ENCODE data around the gene VPS33B. TPM values are rescaled to one million over a fixed set of nuclear protein-coding genes. Genes with fewer than 3 reads are reported as not detected.
A peak's percentile ranks its signal among the peaks of the same experiment; 100 is the strongest.

The VPS33B gene
- total RNA-seq, 1 experiment from 2014 or later, result 8.9 TPM

DNA sequence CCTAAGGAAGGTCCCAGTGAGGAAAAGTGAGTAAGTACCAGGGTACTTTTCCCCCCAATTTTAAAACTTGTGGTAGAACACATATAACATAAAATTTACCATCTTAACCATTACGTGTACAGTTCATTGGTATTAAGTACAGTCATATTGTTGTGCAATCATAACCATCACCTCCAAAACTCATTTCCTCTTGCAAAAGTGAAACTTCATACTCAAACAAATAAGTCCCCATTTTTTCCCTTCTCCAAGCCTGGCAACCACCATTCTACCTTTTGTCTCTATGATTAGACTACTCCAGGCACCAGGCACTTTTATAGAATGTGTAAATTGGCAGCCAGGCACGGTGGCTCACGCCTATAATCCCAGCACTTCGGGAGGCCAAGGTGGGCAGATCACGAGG, 40.3 kb downstream of the VPS33B start:
- DNase-seq (ENCODE audit: low spot score), result no peak

DNA sequence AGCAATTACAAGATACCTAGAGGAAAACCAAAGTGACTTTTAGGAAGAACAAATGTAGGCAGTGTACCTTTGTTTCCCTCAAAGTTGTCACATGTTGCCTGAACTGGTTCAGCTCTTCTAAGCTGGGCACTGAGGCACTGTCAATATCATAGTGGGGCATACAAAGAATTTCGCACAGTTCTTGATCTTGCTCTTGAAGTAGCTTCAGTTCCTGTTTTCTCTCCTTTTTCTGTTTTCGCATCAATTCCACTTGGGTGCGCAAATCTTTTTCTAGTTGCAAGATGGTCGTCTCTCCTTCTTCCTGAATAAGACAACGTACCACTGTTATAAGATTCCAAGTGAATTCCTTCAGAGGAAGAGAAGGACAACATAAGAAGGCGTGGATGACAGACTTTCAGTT, 40.7 kb downstream of the VPS33B start:
- DNase-seq (ENCODE audit: low spot score), result no peak

DNA sequence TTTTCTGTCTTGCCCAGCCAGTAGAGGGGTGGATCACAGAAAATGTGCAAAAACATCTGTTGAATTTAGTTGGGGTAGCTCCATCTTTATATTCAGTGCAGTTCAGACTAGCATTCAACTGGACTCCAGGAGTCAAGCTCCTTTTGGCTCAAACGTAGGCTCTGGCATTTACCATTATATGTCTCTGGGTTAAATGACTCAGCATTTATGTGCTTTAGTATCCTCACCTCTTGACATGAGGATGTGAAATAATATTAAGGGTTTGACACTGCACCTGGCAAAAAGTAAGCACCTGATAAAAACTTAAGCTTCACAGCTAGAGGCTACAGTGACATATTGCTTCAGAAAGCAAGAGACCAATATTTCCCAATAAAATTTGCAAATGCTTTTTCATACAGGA, 42.8 kb downstream of the VPS33B start:
- no peak for DNase-seq (ENCODE audit: low spot score)

DNA sequence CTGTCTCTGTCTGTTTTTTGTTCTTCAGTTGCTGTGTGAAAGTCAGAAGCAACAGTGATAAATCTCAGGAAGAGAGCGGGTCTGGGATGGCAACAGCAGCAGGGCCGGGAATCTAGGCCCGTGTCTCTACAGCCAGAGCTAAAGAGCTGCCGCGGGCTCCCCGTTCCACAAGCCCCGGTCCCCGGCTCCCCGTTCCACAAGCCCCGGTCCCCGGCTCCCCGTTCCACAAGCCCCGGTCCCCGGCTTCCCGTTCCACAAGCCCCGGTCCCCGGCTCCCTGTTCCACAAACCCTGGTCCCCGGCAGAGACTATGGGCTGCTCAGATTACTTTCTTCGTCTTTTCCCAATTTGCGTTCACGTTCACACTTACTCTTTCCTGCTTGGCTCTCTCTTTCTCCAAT, 48.2 kb downstream of the VPS33B start:
- DNase-seq (ENCODE audit: low spot score), result no peak

DNA sequence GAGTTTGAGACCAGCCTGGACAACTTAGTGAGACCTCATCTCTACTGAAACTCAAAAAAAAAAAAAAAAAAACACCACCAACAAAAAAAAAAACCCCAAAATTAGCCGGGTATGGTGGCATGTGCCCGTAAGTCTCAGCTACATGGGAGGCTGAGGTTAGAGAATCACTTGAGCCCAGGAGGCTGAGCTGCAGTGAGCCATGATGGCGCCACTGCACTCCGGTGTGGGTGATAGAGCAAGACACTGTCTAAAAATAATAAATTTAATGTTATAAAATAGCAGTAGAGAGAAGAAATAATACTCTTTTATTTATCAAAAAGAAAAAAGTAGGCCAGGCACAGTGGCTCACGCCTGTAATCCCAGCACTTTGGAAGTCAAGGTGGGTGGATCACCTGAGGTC, 50.3 kb downstream of the VPS33B start:
- DNase-seq (ENCODE audit: low spot score), result no peak

DNA sequence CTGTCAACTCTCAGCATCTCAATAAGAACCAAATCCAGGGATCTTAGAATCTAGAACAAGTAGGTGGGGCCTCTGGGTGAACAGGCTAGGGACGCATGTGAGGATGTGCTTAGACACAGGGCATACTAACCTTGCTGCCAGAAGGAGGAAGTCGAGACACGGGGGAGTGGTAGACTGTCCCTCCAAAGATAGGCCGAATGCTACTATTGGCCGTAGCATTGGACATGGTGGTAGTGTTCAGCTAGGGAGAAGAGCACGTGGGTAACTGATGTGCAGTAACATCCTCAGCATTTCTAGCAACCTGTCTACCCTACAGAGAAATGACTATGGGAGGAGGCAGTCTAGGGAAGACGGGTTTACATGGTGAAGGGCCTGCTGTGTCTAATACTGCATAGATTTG, 52.1 kb downstream of the VPS33B start:
- DNase-seq (ENCODE audit: low spot score), result no peak

DNA sequence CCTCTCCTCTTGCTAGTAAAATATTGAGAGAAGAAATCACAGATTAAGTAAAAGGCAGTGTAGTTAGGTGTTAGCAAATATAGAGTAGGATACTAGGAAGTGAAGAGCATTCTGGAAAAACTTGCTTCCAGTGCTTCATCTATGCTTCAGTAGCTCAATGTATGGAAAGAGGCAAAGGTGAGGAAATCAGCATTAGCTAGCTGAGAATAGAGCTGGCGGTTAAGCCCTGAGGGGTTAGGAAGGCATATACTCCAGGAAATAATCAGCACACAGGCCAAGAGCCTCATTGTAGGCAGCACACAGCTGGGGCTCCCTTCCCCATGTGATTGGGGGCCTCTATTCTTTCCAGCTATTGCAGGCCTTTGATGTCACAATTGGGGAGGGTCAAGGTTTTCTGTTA, 54.0 kb downstream of the VPS33B start:
- no peak for DNase-seq (ENCODE audit: low spot score)

DNA sequence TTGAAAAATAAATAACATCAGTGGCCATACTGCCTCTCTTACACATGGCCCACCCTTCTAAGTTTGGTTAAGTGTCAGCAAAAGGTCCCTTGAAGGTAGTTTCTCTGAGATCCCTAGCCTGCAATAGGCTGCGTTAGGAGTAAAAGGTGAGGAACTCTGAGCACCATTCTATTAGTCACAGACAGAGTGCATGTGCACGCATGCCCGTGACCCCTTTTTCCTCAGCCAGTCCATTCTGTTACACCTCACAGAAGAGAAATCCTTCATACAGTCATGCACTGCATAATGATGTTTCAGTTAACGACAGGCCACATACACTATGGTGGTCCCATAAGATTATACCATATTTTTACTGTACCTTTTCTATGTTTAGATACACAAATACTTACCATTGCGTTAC, 55.2 kb downstream of the VPS33B start:
- no peak for DNase-seq (ENCODE audit: low spot score)

DNA sequence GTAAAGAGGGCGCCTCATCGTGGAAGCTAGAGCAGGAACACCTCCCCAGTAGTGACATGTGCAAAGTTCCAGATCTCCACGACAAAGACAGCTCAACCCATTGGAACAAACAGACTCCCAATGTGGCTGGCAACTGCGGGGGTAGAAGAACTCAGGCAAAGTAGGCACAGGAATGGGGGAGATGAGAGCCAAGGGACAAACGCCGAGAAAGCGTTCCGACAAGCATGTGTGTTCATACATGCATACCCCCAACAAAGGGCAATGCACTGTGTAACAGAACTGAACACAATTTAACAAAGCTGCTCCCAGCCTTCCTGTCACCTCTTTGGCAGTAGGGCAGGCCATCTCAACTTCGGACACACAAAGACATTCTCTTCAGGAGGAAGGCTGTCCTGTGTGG, 56.1 kb downstream of the VPS33B start:
- no peak for DNase-seq (ENCODE audit: low spot score)

DNA sequence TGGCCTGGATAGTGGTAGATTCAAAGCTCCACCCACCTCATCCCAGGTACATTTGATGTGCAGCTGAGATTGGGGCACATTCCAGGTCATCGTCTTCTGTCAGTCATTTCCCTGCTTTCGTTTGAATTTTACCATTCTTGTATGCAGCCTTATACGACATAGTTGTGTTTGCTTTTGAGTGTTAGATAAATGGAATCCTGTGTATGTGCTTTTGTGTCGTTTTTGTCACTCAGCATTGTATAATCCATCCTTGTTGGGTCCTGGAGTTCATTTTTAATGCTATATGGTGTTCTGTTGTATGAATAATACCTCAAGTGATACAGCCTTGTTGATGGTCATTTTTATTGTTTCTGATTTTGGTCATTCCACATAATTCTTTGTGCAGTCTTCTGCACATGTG, 60.4 kb downstream of the VPS33B start:
- DNase-seq (ENCODE audit: low spot score), result no peak

DNA sequence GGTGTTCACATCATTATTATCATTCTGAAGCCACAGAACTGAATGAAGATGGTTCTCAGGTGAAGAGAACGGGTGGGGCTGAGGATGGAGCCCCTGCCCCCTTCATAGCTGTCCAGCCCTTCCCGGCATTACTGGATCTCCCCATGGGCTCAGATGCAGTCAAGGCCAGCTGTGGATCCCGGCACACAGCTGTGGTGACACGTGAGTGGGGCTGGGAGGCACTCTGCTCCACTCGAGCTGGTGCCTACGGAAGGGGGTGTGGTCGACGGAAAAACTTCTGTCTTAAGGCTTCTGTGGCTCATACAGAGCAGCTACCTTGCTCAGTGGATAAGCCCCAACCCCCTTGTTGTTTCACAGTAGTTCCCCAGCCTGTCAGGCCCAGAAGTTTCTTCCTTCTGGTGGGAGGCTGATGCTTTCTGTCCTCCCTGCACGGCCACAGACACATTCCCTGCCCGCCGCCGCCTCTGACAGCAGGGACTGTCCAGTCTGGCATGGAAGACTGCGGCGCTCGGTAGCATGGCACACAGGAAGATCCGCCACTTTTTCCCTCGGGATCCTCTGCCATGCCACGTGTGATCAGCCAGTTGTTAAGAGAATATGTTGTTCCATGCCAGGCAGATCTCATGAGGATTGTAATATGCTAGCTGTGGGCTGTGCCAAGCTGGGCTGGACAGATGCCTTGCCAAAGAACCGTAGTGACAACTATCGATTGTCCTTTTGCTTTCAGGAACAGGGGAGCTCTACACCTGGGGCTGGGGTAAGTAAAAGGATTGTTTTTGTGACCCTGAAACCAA, 61.9 kb downstream of the VPS33B start:
- no peak for DNase-seq (ENCODE audit: low spot score)

DNA sequence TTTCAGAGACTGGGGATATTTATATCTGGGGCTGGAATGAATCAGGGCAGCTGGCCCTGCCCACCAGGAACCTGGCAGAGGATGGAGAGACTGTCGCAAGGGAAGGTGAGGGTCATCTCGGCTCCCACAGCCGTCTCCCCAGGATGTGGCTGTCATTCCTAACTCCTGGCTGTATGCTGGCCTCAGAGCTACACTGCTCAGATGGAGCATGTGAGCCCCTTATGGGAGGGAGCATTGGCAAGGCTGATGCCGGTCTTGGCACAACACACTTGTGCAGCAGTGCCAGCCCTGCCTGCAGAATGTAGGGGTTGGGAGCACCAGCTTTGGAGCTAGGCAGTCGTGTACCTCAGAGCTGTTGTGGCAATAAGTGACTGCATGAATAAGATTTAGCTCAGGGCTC, 62.5 kb downstream of the VPS33B start:
- no peak for DNase-seq (ENCODE audit: low spot score)

DNA sequence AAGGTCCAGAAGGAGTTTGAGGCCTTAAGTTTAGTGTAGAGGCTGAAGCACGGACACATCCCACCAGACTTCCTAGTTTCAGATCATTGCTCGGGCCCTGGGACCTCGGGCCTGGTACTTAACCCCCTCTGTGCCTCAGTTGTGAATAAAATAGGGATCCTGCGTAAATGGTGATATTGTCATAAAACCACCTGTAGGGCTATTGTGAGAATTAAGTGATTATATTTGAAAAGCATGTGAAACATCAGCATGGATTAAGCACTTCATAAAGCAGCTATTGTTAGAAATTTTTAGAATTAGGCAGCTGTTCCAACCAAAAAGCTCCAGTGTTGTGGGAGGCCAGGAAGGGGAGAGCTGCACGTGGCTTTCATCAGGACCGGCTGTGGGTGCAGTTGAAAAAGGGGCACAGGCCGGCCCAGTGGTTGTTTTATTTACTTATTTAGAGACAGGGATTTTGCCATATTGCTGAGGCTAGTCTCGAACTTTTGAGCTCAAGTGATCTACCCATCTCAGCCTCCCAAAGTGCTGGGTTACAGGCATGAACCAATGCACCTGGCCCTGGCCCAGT, 63.3 kb downstream of the VPS33B start:
- no peak for DNase-seq (ENCODE audit: low spot score)

DNA sequence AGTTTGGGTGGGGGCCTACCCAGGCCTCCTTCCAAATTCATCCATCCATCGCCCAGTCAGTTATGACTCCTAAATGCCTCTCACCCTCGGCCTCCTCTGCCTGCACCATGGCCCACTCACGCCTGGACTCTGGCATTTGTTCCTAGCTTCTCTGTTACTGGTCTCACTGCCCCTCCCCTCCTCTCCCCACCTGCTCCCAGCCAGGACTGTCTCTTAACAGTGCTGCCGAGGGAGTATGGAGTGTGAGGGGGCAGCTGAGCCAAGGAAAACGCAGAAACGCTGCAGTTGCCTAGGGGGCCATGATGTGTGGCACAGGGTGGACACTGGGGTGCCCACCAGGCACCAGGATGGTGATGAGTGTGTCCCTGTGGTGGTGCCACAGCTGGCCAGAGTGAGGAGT, 64.6 kb downstream of the VPS33B start:
- no peak for DNase-seq (ENCODE audit: low spot score)

DNA sequence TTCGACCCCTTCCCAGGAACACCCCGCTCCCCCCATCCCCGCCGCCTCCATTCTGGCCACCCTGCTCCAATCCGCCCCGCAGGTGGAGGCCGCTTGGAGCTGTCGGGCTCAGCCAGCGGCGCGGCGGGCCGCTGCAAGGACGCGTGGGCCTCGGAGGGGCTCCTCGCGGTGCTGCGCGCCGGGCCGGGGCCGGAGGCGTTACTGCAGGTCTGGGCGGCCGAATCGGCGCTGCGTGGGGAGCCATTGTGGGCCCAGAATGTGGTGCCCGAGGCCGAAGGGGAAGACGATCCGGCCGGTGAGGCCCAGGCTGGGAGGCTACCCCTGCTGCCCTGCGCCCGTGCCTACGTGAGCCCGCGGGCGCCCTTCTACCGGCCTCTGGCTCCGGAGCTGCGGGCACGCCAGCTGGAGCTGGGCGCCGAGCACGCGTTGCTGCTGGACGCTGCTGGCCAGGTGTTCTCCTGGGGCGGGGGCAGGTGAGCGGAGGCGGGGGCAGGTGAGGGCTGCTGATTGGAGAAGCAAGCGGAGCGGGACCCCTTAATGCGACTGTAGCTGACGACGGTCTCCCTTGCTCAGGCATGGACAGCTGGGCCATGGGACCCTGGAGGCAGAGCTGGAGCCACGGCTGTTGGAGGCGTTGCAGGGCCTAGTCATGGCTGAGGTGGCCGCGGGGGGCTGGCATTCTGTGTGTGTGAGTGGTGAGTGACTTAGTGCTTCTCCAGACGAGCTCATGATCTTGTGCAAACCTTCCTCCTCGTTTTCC, 65.2 kb downstream of the VPS33B start:
- no peak for DNase-seq (ENCODE audit: low spot score)

DNA sequence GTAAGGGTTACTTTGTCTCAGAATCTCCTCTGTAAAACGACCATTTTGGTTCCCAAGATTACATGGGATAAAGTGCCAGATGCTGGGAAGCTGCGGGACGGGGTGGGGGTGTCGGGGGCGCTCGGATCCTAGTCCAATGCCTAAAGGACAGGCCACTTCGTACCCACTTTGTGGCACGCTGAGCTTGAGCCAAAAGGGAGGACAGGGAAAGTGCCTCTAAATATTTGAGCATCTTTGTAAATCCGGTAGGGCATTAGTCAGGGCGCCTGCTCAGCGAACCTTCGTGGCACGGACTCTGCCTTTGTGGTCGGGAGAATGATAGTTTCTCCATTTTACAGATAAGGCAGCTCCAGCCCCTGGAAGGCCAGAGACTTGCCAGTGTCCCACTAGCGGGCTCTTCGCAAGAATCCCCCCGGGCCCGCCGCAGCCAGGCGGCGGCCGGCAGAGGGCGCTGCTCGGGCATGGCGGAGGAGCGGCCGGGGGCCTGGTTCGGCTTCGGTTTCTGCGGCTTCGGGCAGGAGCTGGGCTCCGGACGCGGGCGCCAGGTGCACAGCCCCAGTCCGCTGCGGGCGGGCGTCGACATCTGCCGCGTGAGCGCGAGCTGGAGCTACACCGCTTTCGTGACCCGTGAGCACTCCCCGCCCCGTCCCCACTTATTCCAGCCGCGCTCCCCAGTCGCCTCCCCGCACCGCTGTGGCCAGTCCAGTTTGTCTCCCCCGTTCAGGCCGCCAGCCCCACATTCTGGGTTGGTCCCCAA, 65.9 kb downstream of the VPS33B start:
- DNase-seq (ENCODE audit: low spot score), result peak; percentile 79

DNA sequence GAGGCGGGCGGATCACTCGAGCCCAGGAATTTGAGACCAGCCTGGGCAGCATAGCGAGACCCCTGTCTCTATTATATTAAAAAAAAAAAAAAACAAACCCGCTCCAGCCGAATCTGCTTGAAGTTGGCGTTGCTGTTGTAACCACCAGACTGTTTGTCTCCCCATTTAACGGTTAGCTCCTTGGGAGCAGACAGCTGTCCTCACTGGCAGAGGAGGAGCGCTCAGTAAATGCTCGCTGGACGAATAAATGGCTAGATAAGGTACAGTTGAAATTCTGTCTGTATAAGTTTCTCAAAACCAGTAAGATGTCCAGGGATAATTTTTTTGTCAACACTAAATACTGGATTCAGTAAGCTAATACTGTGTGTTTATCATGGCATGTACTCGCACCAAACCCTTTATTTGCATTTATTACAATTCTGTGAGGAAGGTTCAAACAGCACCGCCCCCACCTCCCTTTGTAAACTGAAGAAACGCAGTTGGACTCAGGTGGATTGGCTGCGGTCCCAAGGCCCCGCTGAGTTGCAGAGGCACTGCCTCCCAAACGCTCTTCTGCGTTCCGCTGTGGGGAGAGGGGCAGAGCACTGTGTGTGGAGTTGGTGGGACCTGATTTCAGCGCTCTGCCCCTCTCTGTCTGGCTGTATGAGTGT, 66.6 kb downstream of the VPS33B start:
- peak; percentile 68 for DNase-seq (ENCODE audit: low spot score)

DNA sequence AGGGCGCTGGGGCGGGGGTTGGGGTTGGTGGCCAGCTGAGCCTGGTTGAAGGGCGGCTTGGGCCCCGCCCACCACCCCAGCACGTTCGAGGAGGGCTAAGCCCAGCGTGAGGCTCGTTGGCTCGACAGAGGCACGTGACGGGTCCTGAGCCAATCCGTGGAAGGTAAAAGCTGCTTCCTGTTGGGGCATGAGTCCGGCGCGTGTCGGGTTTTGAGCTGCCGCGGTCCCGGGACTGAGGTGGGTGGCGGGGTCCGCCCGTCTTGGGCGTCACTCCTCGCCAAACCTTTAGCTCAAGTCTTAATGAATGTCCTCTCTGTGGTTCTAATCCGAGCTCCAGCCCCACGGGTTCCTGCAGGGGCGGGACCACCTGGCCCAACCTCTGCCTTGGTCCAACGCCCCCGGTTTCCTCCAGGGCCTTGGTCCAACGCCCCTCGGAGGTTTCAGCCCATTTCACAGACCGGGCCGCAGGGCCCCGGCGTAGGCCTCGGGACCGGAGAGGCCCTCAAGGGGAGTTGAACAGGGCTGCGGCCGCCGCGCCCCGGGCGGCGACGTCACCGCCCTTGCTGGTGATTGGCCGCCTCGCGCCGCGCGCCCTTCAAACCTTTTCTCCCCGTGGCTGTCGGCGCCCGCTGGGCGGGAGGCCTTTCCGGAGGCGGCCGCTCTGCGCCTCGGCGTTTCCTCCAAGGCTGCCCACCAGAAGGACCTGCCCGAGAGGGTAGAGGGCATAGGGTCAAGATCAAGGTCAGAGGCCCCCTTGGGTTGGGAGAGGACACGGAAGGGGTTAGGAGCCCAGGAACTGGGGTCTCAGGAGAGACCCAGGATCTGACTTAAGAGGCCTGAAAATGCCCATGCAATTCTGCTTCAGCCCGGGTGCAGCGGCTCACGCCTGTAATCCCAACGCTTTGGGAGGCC, 67.4 kb downstream of the VPS33B start, which contains the start of gene RCCD1:
Gene RCCD1, plus strand, starts transcription at position 173 of the 912 bp plus-strand sequence. CDS start 1,851 bp downstream, outside the sequence.
- peak; percentile 99 for DNase-seq (ENCODE audit: low spot score)

DNA sequence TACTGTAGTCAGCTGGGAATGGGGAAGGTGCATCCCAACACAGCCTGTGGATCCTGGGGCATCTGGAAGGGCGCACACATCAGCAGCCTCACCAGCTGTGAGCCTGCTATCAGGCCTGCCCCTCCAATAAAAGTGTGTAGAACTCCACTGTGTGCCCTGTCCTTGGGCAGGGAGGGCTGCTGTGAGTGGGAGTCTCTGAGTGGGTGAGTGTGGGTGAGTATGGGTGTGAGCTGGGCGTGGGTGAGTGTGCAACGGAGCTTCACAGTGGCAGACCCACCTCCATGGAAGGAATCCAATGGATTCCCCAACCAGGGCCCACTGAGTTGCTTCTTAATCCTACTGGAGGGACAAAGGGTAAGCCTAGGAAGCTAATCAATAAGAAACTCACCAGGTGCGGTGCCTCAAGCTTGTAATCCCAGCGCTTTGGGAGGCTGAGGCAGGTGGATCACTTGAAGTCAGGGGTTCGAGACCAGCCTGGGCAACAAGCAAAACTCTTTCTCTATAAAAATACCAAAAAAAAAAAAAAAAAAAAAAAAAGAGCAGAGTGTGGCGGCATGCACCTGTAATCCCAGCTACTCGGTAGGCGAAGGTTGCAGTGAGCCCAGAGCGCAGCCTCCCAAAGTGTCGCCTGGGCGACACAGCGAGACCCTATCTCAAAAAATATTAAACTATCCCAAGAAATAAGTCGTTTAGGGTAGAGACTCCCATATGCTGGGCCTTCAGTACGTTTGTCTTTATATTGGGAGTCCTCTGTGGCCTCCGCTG, 68.3 kb downstream of the VPS33B start:
- no peak for DNase-seq (ENCODE audit: low spot score)

Data from HT-29 (cell line).